Liver (tissue), 9 donors: ENCODE data around the gene EBF3. TPM values are rescaled to one million over a fixed set of nuclear protein-coding genes. Genes with fewer than 3 reads are reported as not detected.

Source experiments
- DNase-seq: peaks from one replicate; pipeline ENCODE4 v3.0.0-alpha.2; 2017; ENCODE audit warnings: low spot score
- H3K27ac ChIP-seq, 2 donors: one replicate each; pipeline ENCODE4 v1.7.0; 2013; ENCODE audit warnings: inconsistent platforms in 2 of 2, low read length in 2 of 2, control low read depth in 1 of 2, low read depth in 1 of 2, mild to moderate bottlenecking in 1 of 2
- H3K27me3 ChIP-seq, 4 donors: one replicate each; pipeline versions ENCODE4 v1.6.1 to v1.7.0; 2013; ENCODE audit warnings: low read length in 3 of 4, inconsistent platforms in 1 of 4, mild to moderate bottlenecking in 1 of 4, moderate library complexity in 1 of 4; ENCODE audit not compliant: control insufficient read depth in 4 of 4, insufficient read depth in 4 of 4
- H3K36me3 ChIP-seq, 4 donors: one replicate each; pipeline versions ENCODE4 v1.6.1 to v1.7.0; 2013; ENCODE audit warnings: low read length in 3 of 4, mild to moderate bottlenecking in 3 of 4, low read depth in 1 of 4, moderate library complexity in 1 of 4; ENCODE audit not compliant: control insufficient read depth in 4 of 4, insufficient read depth in 3 of 4
- H3K4me1 ChIP-seq, 4 donors: one replicate each; pipeline versions ENCODE4 v1.6.1 to v1.7.0; 2013; ENCODE audit warnings: low read length in 3 of 4, mild to moderate bottlenecking in 3 of 4, moderate library complexity in 1 of 4; ENCODE audit not compliant: control insufficient read depth in 4 of 4, insufficient read depth in 4 of 4
- H3K4me3 ChIP-seq, 3 donors: one replicate each; pipeline versions ENCODE4 v1.6.1 to v1.7.0; 2013; ENCODE audit warnings: low read length in 3 of 3, control low read depth in 1 of 3, low read depth in 1 of 3, mild to moderate bottlenecking in 1 of 3
- H3K9ac ChIP-seq, 2 donors: one replicate each; pipeline ENCODE4 v1.7.0; 2013; ENCODE audit warnings: low read length in 2 of 2, mild to moderate bottlenecking in 2 of 2, moderate library complexity in 2 of 2, control low read depth in 1 of 2, low read depth in 1 of 2
- H3K9me3 ChIP-seq, 4 donors: one replicate each; pipeline versions ENCODE4 v1.6.1 to v1.7.0; 2013; ENCODE audit warnings: low read length in 3 of 4; ENCODE audit not compliant: control insufficient read depth in 4 of 4
- ATF3 ChIP-seq: IDR thresholded peaks from 2 replicates; pipeline ENCODE4 v1.6.1; 2016; ENCODE audit warnings: antibody characterized with exemption
- CTCF ChIP-seq: fragments of 150-350 bp; IDR thresholded peaks from 2 replicates; pipeline ENCODE4 v1.5.1; 2017; ENCODE audit warnings: improper control_type of control experiment, low read depth, low read length; ENCODE audit not compliant: missing input control
- EGR1 ChIP-seq, 2 donors: IDR thresholded peaks; 2 replicates each; pipeline ENCODE4 v1.6.1; 2016 to 2018; ENCODE audit warnings: antibody characterized with exemption in 2 of 2, low read depth in 2 of 2
- FOXA1 ChIP-seq: IDR thresholded peaks from 2 replicates; pipeline ENCODE4 v1.6.1; 2016; ENCODE audit warnings: antibody characterized with exemption
- FOXA2 ChIP-seq: IDR thresholded peaks from 2 replicates; pipeline ENCODE4 v1.6.1; 2016; ENCODE audit warnings: antibody characterized with exemption
- GABPA ChIP-seq, 2 donors: IDR thresholded peaks in 1 of 2; conservative IDR thresholded peaks in 1 of 2; 2 replicates each; pipeline ENCODE4 v1.6.1; 2016; ENCODE audit warnings: antibody characterized with exemption in 2 of 2, mild to moderate bottlenecking in 1 of 2, moderate library complexity in 1 of 2
- HNF4A ChIP-seq, 2 donors: conservative IDR thresholded peaks; 2 replicates each; pipeline ENCODE4 v1.6.1; 2016; ENCODE audit warnings: antibody characterized with exemption in 2 of 2, mild to moderate bottlenecking in 2 of 2
- HNF4G ChIP-seq: IDR thresholded peaks from 2 replicates; pipeline ENCODE4 v1.6.1; 2016; ENCODE audit warnings: antibody characterized with exemption
- JUND ChIP-seq, 2 donors: IDR thresholded peaks; 2 replicates each; pipeline ENCODE4 v1.6.1; 2016; ENCODE audit warnings: antibody characterized with exemption in 2 of 2
- MAX ChIP-seq: IDR thresholded peaks from 2 replicates; pipeline ENCODE4 v1.6.1; 2016; ENCODE audit warnings: antibody characterized with exemption
- NR2F2 ChIP-seq: IDR thresholded peaks from 2 replicates; pipeline ENCODE4 v1.6.1; 2016; ENCODE audit warnings: antibody characterized with exemption
- RAD21 ChIP-seq, 2 donors: IDR thresholded peaks; 2 replicates each; pipeline ENCODE4 v1.6.1; 2016; ENCODE audit warnings: antibody characterized with exemption in 2 of 2, mild to moderate bottlenecking in 2 of 2
- REST ChIP-seq: IDR thresholded peaks from 2 replicates; pipeline ENCODE4 v1.6.1; 2016; ENCODE audit warnings: antibody characterized with exemption, mild to moderate bottlenecking
- RXRA ChIP-seq, 2 donors: IDR thresholded peaks; 2 replicates each; pipeline ENCODE4 v1.6.1; 2017 to 2018; ENCODE audit warnings: antibody characterized with exemption in 2 of 2, mild to moderate bottlenecking in 1 of 2
- SP1 ChIP-seq: IDR thresholded peaks from 2 replicates; pipeline ENCODE4 v1.6.1; 2018; ENCODE audit warnings: antibody characterized with exemption, mild to moderate bottlenecking
- TAF1 ChIP-seq: conservative IDR thresholded peaks from 2 replicates; pipeline ENCODE4 v1.6.1; 2016; ENCODE audit warnings: antibody characterized with exemption, mild to moderate bottlenecking
- YY1 ChIP-seq: IDR thresholded peaks from 2 replicates; pipeline ENCODE4 v1.6.1; 2016; ENCODE audit warnings: antibody characterized with exemption, mild to moderate bottlenecking
- ZBTB33 ChIP-seq: IDR thresholded peaks from 2 replicates; pipeline ENCODE4 v1.6.1; 2016; ENCODE audit warnings: antibody characterized with exemption
- WGBS: extraction: QIAGEN DNeasy Blood & Tissue Kit; methylation state at CpG from one replicate; pipeline ENCODE4 v1.1.7; 2013; 5-methylcytosine and 5-hydroxymethylcytosine counted together
- polyA plus RNA-seq, 2 donors: library from polyadenylated mRNA; stranded (reverse) in 1 of 2; unstranded in 1 of 2; fragments of 200-250 nt in 1 of 2; fragments of >200 nt in 1 of 2; fragmentation: Nextera tagmentation in 1 of 2; extraction: Ambion mirVana in 1 of 2; gene quantifications; one replicate each; pipeline versions ENCODE4 v1.2.1 to v1.2.3, GENCODE V29; 2013 to 2015
- total RNA-seq, 2 donors: library from RNA; depleted of rRNA; stranded (reverse); fragments of >200 nt; gene quantifications; one replicate each; pipeline ENCODE4 v1.2.3, GENCODE V29; 2014
- donor health status: healthy.
- donor health status: healthy.
- donor health status: healthy.
- donor health status: healthy.
- donor health status: healthy.

The EBF3 gene
- total and polyA plus RNA-seq, 4 donors = 0.02 to 0.08 TPM; not detected in 2

- Histone ChIP-seq H3K9ac (no peak overlapping the region), H3K36me3 (no peaks in the 10 kb centered on the region), H3K27me3 (no peaks in the 10 kb centered on the region), H3K9me3 (no peaks in the 10 kb centered on the region), H3K27ac (no peak overlapping the region), H3K4me1 (no peaks in the 10 kb centered on the region), H3K4me3 (no peak overlapping the region)
- DNase-seq = no peak
- no peak for TF ChIP-seq RAD21 (IDR thresholded peaks at IDR 0.05)
- TF ChIP-seq JUND (IDR thresholded peaks at IDR 0.05) = no peak
- TF ChIP-seq TAF1 = no peak
- no peak for TF ChIP-seq NR2F2
- no peak for TF ChIP-seq CTCF
- no peak for TF ChIP-seq HNF4G
- TF ChIP-seq FOXA1 = no peak
- TF ChIP-seq EGR1 (IDR thresholded peaks at IDR 0.05; ENCODE audit: low read depth in 2 of 2) = no peak
- no peak for TF ChIP-seq YY1
- no peak for TF ChIP-seq ATF3
- no peak for TF ChIP-seq ZBTB33
- TF ChIP-seq FOXA2 = no peak
- TF ChIP-seq GABPA (IDR thresholded peaks at IDR 0.05 in 1 of 2, conservative IDR thresholded peaks at IDR 0.05 in 1 of 2) = no peak
- no peak for TF ChIP-seq HNF4A (conservative IDR thresholded peaks at IDR 0.05)
- no peak for TF ChIP-seq MAX
- no peak for TF ChIP-seq RXRA (IDR thresholded peaks at IDR 0.05)
- TF ChIP-seq SP1 = no peak
- no peak for TF ChIP-seq REST
- WGBS = 70% methylated on average over 15 of the region's 15 CpGs
Observed at GRCh38 chr10:129863201-129863663, 100.8 kb downstream of the EBF3 start.
